DND-41 (cell line): Measurements from ENCODE around the gene GNB1L.

Experiments used
- CTCF ChIP-seq: IDR thresholded peaks from 2 replicates; pipeline ENCODE4 v1.5.1; 2012; ENCODE audit warnings: borderline replicate concordance, low read length, moderate library complexity, mild to moderate bottlenecking; ENCODE audit not compliant: poor library complexity, severe bottlenecking; ENCODE audit errors: extremely low read depth
- EZH2 ChIP-seq: IDR thresholded peaks from 3 replicates; pipeline ENCODE4 v1.6.1; 2012; ENCODE audit warnings: borderline replicate concordance, low read depth, mild to moderate bottlenecking, moderate library complexity, low read length, inconsistent platforms; ENCODE audit not compliant: severe bottlenecking

GRCh38 chr22:19748991-19749664, 105.5 kb downstream of the GNB1L start:
- no peak for TF ChIP-seq CTCF
- no peak for TF ChIP-seq EZH2
